Kidney (tissue), 14 donors: ENCODE measurements around the gene ACTN1. TPM values are rescaled to one million over a fixed set of nuclear protein-coding genes. Genes with fewer than 3 reads are reported as not detected.

Experiments used
- DNase-seq, 5 donors: peaks; one replicate each; pipeline ENCODE4 v3.0.0-alpha.2; 2013 to 2020
- FAIRE-seq: peaks from 2 replicates; lab custom pipeline; 2012; peaks lifted over from hg19 to GRCh38; lab: Jason Lieb, UNC
- H3K27ac ChIP-seq, 2 donors: one replicate each; pipeline ENCODE4 v1.7.0; 2013; ENCODE audit warnings: low read depth in 2 of 2, low read length in 2 of 2, inconsistent platforms in 1 of 2
- H3K27me3 ChIP-seq: one replicate; pipeline ENCODE4 v1.7.1; 2013; ENCODE audit warnings: low read length, inconsistent platforms; ENCODE audit not compliant: control insufficient read depth, insufficient read depth
- H3K36me3 ChIP-seq, 3 donors: one replicate each; pipeline versions ENCODE4 v1.7.0 to v1.7.1; 2013; ENCODE audit warnings: low read length in 3 of 3, control low read depth in 1 of 3, inconsistent platforms in 1 of 3; ENCODE audit not compliant: insufficient read depth in 3 of 3, control insufficient read depth in 2 of 3
- H3K4me1 ChIP-seq, 3 donors: one replicate each; pipeline versions ENCODE4 v1.7.0 to v1.7.1; 2013; ENCODE audit warnings: low read length in 3 of 3, inconsistent platforms in 1 of 3, low read depth in 1 of 3; ENCODE audit not compliant: control insufficient read depth in 2 of 3, insufficient read depth in 2 of 3
- H3K4me3 ChIP-seq, 3 donors: one replicate each; pipeline versions ENCODE4 v1.7.0 to v1.8.1; 2013; ENCODE audit warnings: low read length in 3 of 3, control low read depth in 1 of 3, inconsistent platforms in 1 of 3
- H3K9ac ChIP-seq, 3 donors: one replicate each; pipeline versions ENCODE4 v1.7.0 to v1.7.1; 2013; ENCODE audit warnings: low read length in 3 of 3, control low read depth in 1 of 3, inconsistent platforms in 1 of 3
- H3K9me3 ChIP-seq, 3 donors: one replicate each; pipeline versions ENCODE4 v1.7.0 to v1.7.1; 2013; ENCODE audit warnings: low read length in 3 of 3, control low read depth in 1 of 3, inconsistent platforms in 1 of 3; ENCODE audit not compliant: control insufficient read depth in 2 of 3, insufficient read depth in 1 of 3
- intact Hi-C: fragments of 100-400 bp; cut with DNase I; formaldehyde crosslinking; loops from one replicate; pipeline ENCODE4 v1.11.1; 2022
- polyA plus RNA-seq: library from polyadenylated mRNA; stranded (reverse); fragments of 350-450 nt; fragmentation: Illumina TruSeq; extraction: RNeasy Lipid Tissue Mini Kit (QIAGEN cat#74804); gene quantifications from one replicate; pipeline ENCODE4 v1.2.3, GENCODE V29; 2014; ENCODE audit warnings: low read depth, low replicate concordance; ENCODE audit not compliant: insufficient read depth
- total RNA-seq: library from RNA; stranded (reverse); fragmentation: NEBNext Ultra II Directional; extraction: Animal tissue kit (Norgen Biotek cat#: 25700); gene quantifications from one replicate; pipeline ENCODE4 v1.2.1, GENCODE V29; 2021
- TF ChIP-seq, protein P1 (sequence below): IDR thresholded peaks from 3 replicates; pipeline ENCODE4 v1.5.1; 2012; ENCODE audit warnings: mild to moderate bottlenecking, moderate library complexity, borderline replicate concordance; ENCODE audit not compliant: insufficient read depth; ENCODE audit errors: extremely low read depth
- donor health status: control.
- donor health status: control.
- donor health status: control.
- donor health status: control.
- donor health status: control.
- donor health status: DM: yes; HTN: yes; CAD: no.
- donor health status: Normal renal cell carcinoma (clear cell type).

The ACTN1 gene
- total and polyA plus RNA-seq, 2 donors from 2014 or later = 20.1 to 184 TPM

DNA sequence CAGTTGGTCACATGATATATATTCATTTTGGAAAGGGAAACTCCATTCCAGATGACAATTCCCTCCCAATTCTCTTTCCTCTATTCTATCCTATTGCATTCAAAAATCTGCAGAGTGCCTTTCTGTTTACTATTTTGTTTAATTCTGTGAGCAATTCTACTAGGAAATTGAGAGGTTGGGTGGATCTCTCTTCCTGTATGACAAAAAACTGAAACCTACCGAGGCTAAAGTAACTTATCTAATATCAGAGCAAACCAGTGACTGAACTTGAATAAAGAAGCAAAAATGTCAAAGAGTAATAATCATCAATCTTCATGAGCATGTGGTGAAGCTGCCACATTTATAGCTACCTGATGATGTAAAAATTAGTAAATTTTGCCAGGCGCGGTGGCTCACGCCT lies 16.6 kb upstream of the ACTN1 start:
- no peaks in the 10 kb centered on the region for H3K4me1 ChIP-seq
- peaks cover 0 to 6% (median 0%) of the 10 kb centered on the region in 3 donors for H3K9me3 ChIP-seq
- TF ChIP-seq, protein P1, sequence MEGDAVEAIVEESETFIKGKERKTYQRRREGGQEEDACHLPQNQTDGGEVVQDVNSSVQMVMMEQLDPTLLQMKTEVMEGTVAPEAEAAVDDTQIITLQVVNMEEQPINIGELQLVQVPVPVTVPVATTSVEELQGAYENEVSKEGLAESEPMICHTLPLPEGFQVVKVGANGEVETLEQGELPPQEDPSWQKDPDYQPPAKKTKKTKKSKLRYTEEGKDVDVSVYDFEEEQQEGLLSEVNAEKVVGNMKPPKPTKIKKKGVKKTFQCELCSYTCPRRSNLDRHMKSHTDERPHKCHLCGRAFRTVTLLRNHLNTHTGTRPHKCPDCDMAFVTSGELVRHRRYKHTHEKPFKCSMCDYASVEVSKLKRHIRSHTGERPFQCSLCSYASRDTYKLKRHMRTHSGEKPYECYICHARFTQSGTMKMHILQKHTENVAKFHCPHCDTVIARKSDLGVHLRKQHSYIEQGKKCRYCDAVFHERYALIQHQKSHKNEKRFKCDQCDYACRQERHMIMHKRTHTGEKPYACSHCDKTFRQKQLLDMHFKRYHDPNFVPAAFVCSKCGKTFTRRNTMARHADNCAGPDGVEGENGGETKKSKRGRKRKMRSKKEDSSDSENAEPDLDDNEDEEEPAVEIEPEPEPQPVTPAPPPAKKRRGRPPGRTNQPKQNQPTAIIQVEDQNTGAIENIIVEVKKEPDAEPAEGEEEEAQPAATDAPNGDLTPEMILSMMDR = no peak
- intact Hi-C loops = no loop called here
- H3K9ac ChIP-seq = no peak overlapping the region
- H3K27me3 ChIP-seq = no peaks in the 10 kb centered on the region
- DNase-seq (no peak), FAIRE-seq (no peak)
- H3K27ac ChIP-seq = no peak overlapping the region
- no peak overlapping the region for H3K4me3 ChIP-seq
- no peaks in the 10 kb centered on the region for H3K36me3 ChIP-seq

- Histone ChIP-seq H3K27ac (no peak overlapping the region), H3K9me3 (peaks cover 0 to 6% (median 0%) of the 10 kb centered on the region in 3 donors), H3K9ac (no peak overlapping the region), H3K36me3 (no peaks in the 10 kb centered on the region), H3K27me3 (no peaks in the 10 kb centered on the region), H3K4me1 (no peaks in the 10 kb centered on the region), H3K4me3 (no peak overlapping the region)
- no peak for DNase-seq
- no peak for FAIRE-seq
- intact Hi-C loops = no loop called here
- TF ChIP-seq, protein P1 = no peak
Observed at GRCh38 chr14:68994056-68994455, 15.0 kb upstream of the ACTN1 start.

- no peak for DNase-seq
- no peak for FAIRE-seq
- no peak overlapping the region for H3K9ac ChIP-seq
- TF ChIP-seq, protein P1 = no peak
- H3K36me3 ChIP-seq = no peaks in the 10 kb centered on the region
- intact Hi-C loops = no loop called here
- H3K27me3 ChIP-seq = no peaks in the 10 kb centered on the region
- H3K9me3 ChIP-seq = no peaks in the 10 kb centered on the region
- no peak overlapping the region for H3K27ac ChIP-seq
- no peak overlapping the region for H3K4me3 ChIP-seq
- H3K4me1 ChIP-seq = no peaks in the 10 kb centered on the region
Observed at GRCh38 chr14:68987653-68988036, 8.5 kb upstream of the ACTN1 start.
